HUES64 (cell line): ENCODE measurements around the gene GRM7.

Experiments
- H3K27ac ChIP-seq: 2 replicates; pipeline ENCODE4 v1.7.0; 2013; ENCODE audit warnings: low read depth, low read length, inconsistent platforms
- H3K27me3 ChIP-seq: 2 replicates; pipeline ENCODE4 v1.6.1; 2013; ENCODE audit warnings: mild to moderate bottlenecking, low read length; ENCODE audit not compliant: insufficient read depth
- H3K36me3 ChIP-seq: 2 replicates; pipeline ENCODE4 v1.6.1; 2013; ENCODE audit warnings: mild to moderate bottlenecking, low read length; ENCODE audit not compliant: insufficient read depth
- H3K4me1 ChIP-seq: 2 replicates; pipeline ENCODE4 v1.6.1; 2013; ENCODE audit warnings: mild to moderate bottlenecking, low read length, moderate library complexity; ENCODE audit not compliant: insufficient read depth
- H3K4me3 ChIP-seq: 2 replicates; pipeline ENCODE4 v1.5.1; 2013; ENCODE audit warnings: mild to moderate bottlenecking, low read length, moderate library complexity
- H3K9ac ChIP-seq: 2 replicates; pipeline ENCODE4 v1.6.1; 2013; ENCODE audit warnings: mild to moderate bottlenecking, low read depth, low read length
- H3K9me3 ChIP-seq: 2 replicates; pipeline ENCODE4 v1.6.1; 2013; ENCODE audit warnings: low read depth, low read length; ENCODE audit not compliant: insufficient read depth
- WGBS: fragments of 150-250, 120-280 bp; methylation state at CpG from one replicate; pipeline ENCODE4 v1.1.7; 2013; ENCODE audit warnings: missing lambda C conversion rate; 5-methylcytosine and 5-hydroxymethylcytosine counted together

GRM7 gene

GRCh38 chr3:7146529-7146928 lies 285.6 kb downstream of the GRM7 start:
- no peak overlapping the region for H3K9ac ChIP-seq
- no peak overlapping the region for H3K4me3 ChIP-seq
- H3K27ac ChIP-seq: no peak overlapping the region
- WGBS: 98% methylated on average over 5 of the region's 5 CpGs
- no peaks in the 10 kb centered on the region for H3K27me3 ChIP-seq
- H3K9me3 ChIP-seq: no peaks in the 10 kb centered on the region
- no peaks in the 10 kb centered on the region for H3K4me1 ChIP-seq
- H3K36me3 ChIP-seq: no peaks in the 10 kb centered on the region

- Histone ChIP-seq H3K9me3 (no peaks in the 10 kb centered on the region), H3K4me3 (no peak overlapping the region), H3K9ac (no peak overlapping the region), H3K36me3 (no peaks in the 10 kb centered on the region), H3K27ac (no peak overlapping the region), H3K27me3 (no peaks in the 10 kb centered on the region), H3K4me1 (peaks cover 7% of the 10 kb centered on the region; the same call in 1 of the 2 replicates)
- WGBS: 80% methylated on average over 1 of the region's 2 CpGs
These were observed 297.6 kb downstream of the GRM7 start for GRCh38 chr3:7158516-7158915.

- Histone ChIP-seq H3K9ac (no peak overlapping the region), H3K9me3 (no peaks in the 10 kb centered on the region), H3K27me3 (no peaks in the 10 kb centered on the region), H3K4me1 (peaks cover 7% of the 10 kb centered on the region; the same call in 1 of the 2 replicates), H3K27ac (no peak overlapping the region), H3K4me3 (no peak overlapping the region), H3K36me3 (no peaks in the 10 kb centered on the region)
- 91% methylated on average over 2 of the region's 2 CpGs for WGBS
These were observed 299.8 kb downstream of the GRM7 start for GRCh38 chr3:7160689-7161088.

- Histone ChIP-seq H3K27ac (no peak overlapping the region), H3K27me3 (no peaks in the 10 kb centered on the region), H3K4me3 (no peak overlapping the region), H3K9ac (no peak overlapping the region), H3K4me1 (no peaks in the 10 kb centered on the region), H3K36me3 (no peaks in the 10 kb centered on the region), H3K9me3 (no peaks in the 10 kb centered on the region)
- WGBS: 94% methylated on average over 4 of the region's 4 CpGs
These were observed 305.5 kb downstream of the GRM7 start for GRCh38 chr3:7166460-7166859.

- Histone ChIP-seq H3K36me3 (no peaks in the 10 kb centered on the region), H3K4me3 (no peak overlapping the region), H3K27ac (no peak overlapping the region), H3K27me3 (no peaks in the 10 kb centered on the region), H3K9ac (no peak overlapping the region), H3K4me1 (no peaks in the 10 kb centered on the region), H3K9me3 (no peaks in the 10 kb centered on the region)
- 93% methylated on average over 4 of the region's 4 CpGs for WGBS
These were observed 310.6 kb downstream of the GRM7 start for GRCh38 chr3:7171493-7171892.

GRCh38 chr3:7172996-7173395 lies 312.1 kb downstream of the GRM7 start:
- no peak overlapping the region for H3K9ac ChIP-seq
- H3K27me3 ChIP-seq: no peaks in the 10 kb centered on the region
- H3K4me3 ChIP-seq: no peak overlapping the region
- 97% methylated on average over 4 of the region's 4 CpGs for whole genome bisulfite sequencing
- H3K36me3 ChIP-seq: no peaks in the 10 kb centered on the region
- H3K4me1 ChIP-seq: no peaks in the 10 kb centered on the region
- H3K27ac ChIP-seq: no peak overlapping the region
- H3K9me3 ChIP-seq: no peaks in the 10 kb centered on the region

GRCh38 chr3:7188551-7188950 lies 327.6 kb downstream of the GRM7 start:
- Histone ChIP-seq H3K27me3 (no peaks in the 10 kb centered on the region), H3K36me3 (no peaks in the 10 kb centered on the region), H3K4me3 (no peak overlapping the region), H3K9ac (no peak overlapping the region), H3K9me3 (no peaks in the 10 kb centered on the region), H3K4me1 (no peaks in the 10 kb centered on the region), H3K27ac (no peak overlapping the region)
- 90% methylated on average over 1 of the region's 1 CpG for WGBS

GRCh38 chr3:7190095-7190494 lies 329.2 kb downstream of the GRM7 start:
- Histone ChIP-seq H3K9ac (no peak overlapping the region), H3K27me3 (no peaks in the 10 kb centered on the region), H3K27ac (no peak overlapping the region), H3K36me3 (no peaks in the 10 kb centered on the region), H3K9me3 (no peaks in the 10 kb centered on the region), H3K4me1 (no peaks in the 10 kb centered on the region), H3K4me3 (no peak overlapping the region)
- 97% methylated on average over 3 of the region's 4 CpGs for WGBS

- Histone ChIP-seq H3K4me3 (no peak overlapping the region), H3K36me3 (no peaks in the 10 kb centered on the region), H3K9ac (no peak overlapping the region), H3K9me3 (no peaks in the 10 kb centered on the region), H3K27ac (no peak overlapping the region), H3K27me3 (no peaks in the 10 kb centered on the region), H3K4me1 (no peaks in the 10 kb centered on the region)
These were observed 332.4 kb downstream of the GRM7 start for GRCh38 chr3:7193269-7193668.

- H3K4me1 ChIP-seq: no peaks in the 10 kb centered on the region
- H3K36me3 ChIP-seq: no peaks in the 10 kb centered on the region
- H3K4me3 ChIP-seq: no peak overlapping the region
- 90% methylated on average over 5 of the region's 6 CpGs for WGBS
- no peak overlapping the region for H3K27ac ChIP-seq
- no peaks in the 10 kb centered on the region for H3K27me3 ChIP-seq
- no peaks in the 10 kb centered on the region for H3K9me3 ChIP-seq
- no peak overlapping the region for H3K9ac ChIP-seq
These were observed 333.3 kb downstream of the GRM7 start for GRCh38 chr3:7194071-7194835.

GRCh38 chr3:7195934-7196333 lies 335.0 kb downstream of the GRM7 start:
- WGBS: 94% methylated on average over 1 of the region's 1 CpG

GRCh38 chr3:7201784-7202183 lies 340.9 kb downstream of the GRM7 start:
- no peak overlapping the region for H3K9ac ChIP-seq
- no peak overlapping the region for H3K27ac ChIP-seq
- H3K4me1 ChIP-seq: peaks cover 5% of the 10 kb centered on the region; the same call in 1 of the 2 replicates
- WGBS: 100% methylated on average over 1 of the region's 2 CpGs
- no peak overlapping the region for H3K4me3 ChIP-seq
- H3K36me3 ChIP-seq: no peaks in the 10 kb centered on the region
- no peaks in the 10 kb centered on the region for H3K9me3 ChIP-seq
- H3K27me3 ChIP-seq: no peaks in the 10 kb centered on the region

More at GRCh38 chr3:7195934-7196333, 335.0 kb downstream of the GRM7 start:
- H3K9me3 ChIP-seq: no peaks in the 10 kb centered on the region
- no peaks in the 10 kb centered on the region for H3K4me1 ChIP-seq
- no peak overlapping the region for H3K4me3 ChIP-seq
- H3K9ac ChIP-seq: no peak overlapping the region
- no peaks in the 10 kb centered on the region for H3K27me3 ChIP-seq
- no peak overlapping the region for H3K27ac ChIP-seq
- H3K36me3 ChIP-seq: no peaks in the 10 kb centered on the region
